Measurements from ENCODE around the gene SP8. TPM values are rescaled to one million over a fixed set of nuclear protein-coding genes. Genes with fewer than 3 reads are reported as not detected.
"Not testable (repeated sequence)": the region's sequence is repeated elsewhere in the genome, so short reads cannot be mapped to it uniquely, and the experiment has no call there.

SP8 gene
- total RNA-seq (not detected), polyA plus RNA-seq (not detected)
- long read RNA-seq, donor 1: 0 reads
- long read RNA-seq, donor 2: 0 reads
- long read RNA-seq, donor 3: 0 reads
- long read RNA-seq, donor 4: 0 reads

DNA sequence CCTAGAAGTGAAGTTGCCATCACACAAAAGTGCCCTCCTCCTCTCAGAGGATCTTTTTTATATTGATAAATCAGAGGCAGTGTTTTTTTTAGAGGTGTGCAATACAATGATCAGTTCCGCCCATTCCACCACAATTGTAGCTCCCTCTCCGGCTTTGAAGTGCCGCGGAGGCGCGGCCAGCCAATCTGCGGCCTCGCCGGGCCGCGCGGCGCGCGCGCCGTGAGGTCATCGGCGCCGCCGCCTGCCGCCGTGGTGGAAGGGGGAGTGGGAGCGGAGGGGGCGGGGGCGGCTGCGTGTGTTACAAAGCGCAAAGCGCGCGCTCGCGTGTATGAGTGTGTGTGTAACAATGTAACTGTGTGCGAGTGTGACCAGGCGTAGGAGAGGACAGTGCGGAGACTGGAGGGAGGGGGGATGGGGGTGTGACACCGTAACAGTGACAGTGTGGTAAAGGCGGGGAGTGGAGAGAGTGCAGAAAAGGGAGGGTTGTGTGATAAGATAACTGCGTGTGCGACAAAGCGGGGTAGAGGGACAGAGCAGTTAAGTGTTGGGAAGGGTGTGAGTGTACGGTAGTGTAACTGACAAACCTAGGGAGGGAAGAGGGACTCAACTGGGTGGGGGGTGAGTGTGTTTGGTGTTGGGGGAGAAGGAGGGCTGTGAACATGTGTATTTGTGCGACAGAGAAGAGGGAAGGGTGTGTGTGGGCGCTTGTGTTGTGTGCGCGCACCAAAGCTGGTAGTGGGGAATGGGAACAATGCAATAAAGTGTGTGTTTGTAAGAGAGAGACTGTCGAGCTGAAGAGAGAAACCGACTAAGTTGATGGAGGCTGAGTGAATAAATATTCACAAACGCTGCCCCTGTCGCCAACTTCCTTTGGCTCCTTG is at the start of gene SP8:
Gene SP8, minus strand, starts transcription at position 108 of the 881 bp plus-strand sequence. Its CDS starts 88 bp downstream, at position 20.
- ATAC-seq: peak; percentile 31 to 48

GRCh38 chr7:20836424-20836823 is 49.7 kb upstream of the SP8 start:
- ATAC-seq: not testable (repeated sequence)
- 82% methylated on average over 2 of the region's 2 CpGs for WGBS

More for the DNA sequence above, at the start of gene SP8:
- 4% methylated on average over 50 of the region's 50 CpGs for WGBS
- H3K4me1 ChIP-seq (ENCODE audit: control insufficient read depth, insufficient read depth, low read length): peaks cover 5% of the 10 kb centered on the region
- no peaks in the 10 kb centered on the region for H3K9me3 ChIP-seq (ENCODE audit: control insufficient read depth, low read length)
- intact Hi-C loops (cut with DNase I): loop anchor here in 1 of 4 donors (10.0 kb wide), 2 partner anchors 468 to 1218 kb away; no protein-coding TSS in a partner anchor
- H3K4me3 ChIP-seq (ENCODE audit: low read length): peak within 1 kb of the TSS; percentile 64
- peak in 1 of 3 donors; percentile 57 for DNase-seq
- no peak within 1 kb of the TSS for H3K27ac ChIP-seq (ENCODE audit: low read length)
- peaks cover 2% of the 10 kb centered on the region for H3K27me3 ChIP-seq (ENCODE audit: control insufficient read depth, insufficient read depth)

DNA sequence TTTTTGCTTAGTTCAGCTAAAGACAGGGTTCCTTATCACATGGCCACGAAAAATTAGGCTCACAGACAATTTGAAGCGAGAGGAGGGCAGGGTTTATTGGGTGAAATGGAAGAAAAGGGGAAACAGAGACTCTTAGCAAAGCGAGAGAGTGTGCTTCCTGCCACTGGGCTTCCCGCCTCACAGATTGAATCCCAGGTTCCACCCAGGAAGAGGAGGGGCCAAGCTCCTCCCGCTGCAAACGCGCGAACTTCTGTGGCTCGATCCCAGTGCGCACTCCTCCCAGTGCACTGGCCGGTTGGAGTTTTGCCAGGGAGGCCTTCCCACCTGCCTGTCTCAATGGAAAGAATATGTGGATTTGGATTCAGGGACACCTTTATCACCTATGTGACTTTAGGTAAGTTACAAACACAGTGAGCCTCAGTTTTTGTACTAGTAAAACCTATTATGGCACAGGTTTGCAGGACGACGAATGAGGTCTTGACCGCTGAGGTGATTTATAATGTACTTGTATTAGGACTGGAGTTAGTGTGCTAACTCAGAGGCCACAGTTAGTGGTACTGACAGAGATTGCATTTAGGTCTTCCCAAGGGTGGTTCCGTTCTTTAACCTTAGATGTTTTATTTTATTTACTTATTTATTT is 48.5 kb upstream of the SP8 start:
- no peaks in the 10 kb centered on the region for H3K4me1 ChIP-seq (ENCODE audit: control insufficient read depth, insufficient read depth, low read length)
- peak in 1 of 3 donors; percentile 41 for DNase-seq
- intact Hi-C loops (cut with DNase I): no loop called here
- H3K9me3 ChIP-seq (ENCODE audit: control insufficient read depth, low read length): no peaks in the 10 kb centered on the region
- no peaks in the 10 kb centered on the region for H3K27me3 ChIP-seq (ENCODE audit: control insufficient read depth, insufficient read depth)
- WGBS: 86% methylated on average over 15 of the region's 15 CpGs
- H3K27ac ChIP-seq (ENCODE audit: low read length): no peak overlapping the region
- no peak for ATAC-seq
- no peak overlapping the region for H3K4me3 ChIP-seq (ENCODE audit: low read length)

More at GRCh38 chr7:20836424-20836823, 49.7 kb upstream of the SP8 start:
- H3K4me1 ChIP-seq (ENCODE audit: control insufficient read depth, insufficient read depth, low read length); H3K27ac ChIP-seq (ENCODE audit: low read length); H3K9me3 ChIP-seq (ENCODE audit: control insufficient read depth, low read length); DNase-seq; intact Hi-C loops (cut with DNase I); H3K4me3 ChIP-seq (ENCODE audit: low read length); H3K27me3 ChIP-seq (ENCODE audit: control insufficient read depth, insufficient read depth): not testable (repeated sequence)

DNA sequence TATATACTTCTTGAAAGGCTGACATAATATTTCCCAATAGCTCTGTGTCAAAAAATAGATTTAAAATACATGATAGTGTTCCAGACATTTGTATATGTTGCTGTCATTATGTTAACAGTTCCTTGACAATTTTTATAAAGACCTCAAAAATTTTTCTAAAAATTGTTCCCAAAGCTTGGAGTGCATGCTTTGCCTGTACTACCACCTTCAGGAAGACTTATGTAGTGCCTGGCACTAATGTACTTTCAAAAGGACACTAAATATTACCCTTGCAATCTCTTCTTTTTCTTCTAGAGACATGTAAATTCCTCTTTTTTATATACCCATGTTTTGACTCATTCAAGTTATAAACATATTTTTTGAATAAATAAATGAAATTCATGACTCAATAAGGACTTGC is 48.0 kb upstream of the SP8 start:
- Histone ChIP-seq H3K4me3 (ENCODE audit: low read length) (no peak overlapping the region), H3K27ac (ENCODE audit: low read length) (no peak overlapping the region), H3K4me1 (ENCODE audit: control insufficient read depth, insufficient read depth, low read length) (no peaks in the 10 kb centered on the region), H3K27me3 (ENCODE audit: control insufficient read depth, insufficient read depth) (no peaks in the 10 kb centered on the region), H3K9me3 (ENCODE audit: control insufficient read depth, low read length) (no peaks in the 10 kb centered on the region)
- DNase-seq (no peak), ATAC-seq (no peak)
- intact Hi-C loops (cut with DNase I): no loop called here

GRCh38 chr7:20831956-20832355 is 45.3 kb upstream of the SP8 start:
- intact Hi-C loops (cut with DNase I): no loop called here
- Histone ChIP-seq H3K9me3 (ENCODE audit: control insufficient read depth, low read length) (no peaks in the 10 kb centered on the region), H3K27ac (ENCODE audit: low read length) (no peak overlapping the region), H3K4me1 (ENCODE audit: control insufficient read depth, insufficient read depth, low read length) (no peaks in the 10 kb centered on the region), H3K27me3 (ENCODE audit: control insufficient read depth, insufficient read depth) (no peaks in the 10 kb centered on the region), H3K4me3 (ENCODE audit: low read length) (no peak overlapping the region)
- ATAC-seq: no peak
- no peak for DNase-seq

- ATAC-seq (no peak), DNase-seq (no peak)
- H3K4me3 ChIP-seq (ENCODE audit: low read length): no peak overlapping the region
- no peaks in the 10 kb centered on the region for H3K4me1 ChIP-seq (ENCODE audit: control insufficient read depth, insufficient read depth, low read length)
- H3K27me3 ChIP-seq (ENCODE audit: control insufficient read depth, insufficient read depth): no peaks in the 10 kb centered on the region
- H3K9me3 ChIP-seq (ENCODE audit: control insufficient read depth, low read length): no peaks in the 10 kb centered on the region
- H3K27ac ChIP-seq (ENCODE audit: low read length): no peak overlapping the region
- intact Hi-C loops (cut with DNase I): no loop called here
These were observed 44.8 kb upstream of the SP8 start for GRCh38 chr7:20831451-20831850.

DNA sequence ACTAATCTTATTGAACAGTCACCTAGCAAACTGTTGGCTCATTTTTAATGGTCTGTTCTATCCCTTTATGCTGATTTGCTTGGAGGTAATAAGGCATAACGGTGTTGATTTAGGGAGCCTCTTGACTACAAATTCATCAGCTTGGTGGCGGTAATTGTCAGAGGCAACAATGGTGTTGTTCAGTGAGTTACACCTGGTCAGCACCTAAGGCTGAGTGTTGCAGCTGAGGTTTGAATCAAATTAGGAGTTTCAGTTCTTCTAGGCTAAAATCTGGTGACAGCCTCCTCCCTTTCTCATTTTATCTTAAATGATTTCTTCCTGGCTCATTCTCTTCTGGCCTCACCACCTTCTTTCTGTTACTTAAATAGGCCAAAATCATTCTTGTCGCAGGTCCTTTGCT is 42.3 kb upstream of the SP8 start:
- DNase-seq (no peak), ATAC-seq (no peak)
- Histone ChIP-seq H3K9me3 (ENCODE audit: control insufficient read depth, low read length) (no peaks in the 10 kb centered on the region), H3K4me3 (ENCODE audit: low read length) (no peak overlapping the region), H3K4me1 (ENCODE audit: control insufficient read depth, insufficient read depth, low read length) (no peaks in the 10 kb centered on the region), H3K27ac (ENCODE audit: low read length) (no peak overlapping the region), H3K27me3 (ENCODE audit: control insufficient read depth, insufficient read depth) (no peaks in the 10 kb centered on the region)
- intact Hi-C loops (cut with DNase I): no loop called here
- 74% methylated on average over 3 of the region's 3 CpGs for WGBS

DNA sequence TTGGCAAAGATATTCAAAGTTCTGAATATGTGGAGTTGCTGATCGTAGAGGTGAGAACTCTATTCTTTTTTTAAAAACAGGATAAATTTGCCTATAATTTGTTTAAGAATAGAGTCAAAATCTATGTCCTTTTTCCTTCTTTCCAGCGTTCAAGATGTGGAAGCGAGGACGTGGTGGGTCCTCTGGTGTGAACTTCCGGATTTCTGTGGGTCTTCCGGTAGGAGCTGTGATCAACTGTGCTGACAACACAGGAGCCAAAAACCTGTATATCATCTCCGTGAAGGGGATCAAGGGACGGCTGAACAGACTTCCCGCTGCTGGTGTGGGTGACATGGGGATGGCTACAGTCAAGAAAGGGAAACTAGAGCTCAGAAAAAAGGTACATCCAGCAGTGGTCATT is 40.5 kb upstream of the SP8 start:
- Histone ChIP-seq H3K27ac (ENCODE audit: low read length) (no peak overlapping the region), H3K9me3 (ENCODE audit: control insufficient read depth, low read length) (no peaks in the 10 kb centered on the region), H3K27me3 (ENCODE audit: control insufficient read depth, insufficient read depth) (no peaks in the 10 kb centered on the region), H3K4me1 (ENCODE audit: control insufficient read depth, insufficient read depth, low read length) (no peaks in the 10 kb centered on the region), H3K4me3 (ENCODE audit: low read length) (no peak overlapping the region)
- no peak for ATAC-seq
- DNase-seq: no peak
- intact Hi-C loops (cut with DNase I): no loop called here
- 77% methylated on average over 9 of the region's 9 CpGs for WGBS

DNA sequence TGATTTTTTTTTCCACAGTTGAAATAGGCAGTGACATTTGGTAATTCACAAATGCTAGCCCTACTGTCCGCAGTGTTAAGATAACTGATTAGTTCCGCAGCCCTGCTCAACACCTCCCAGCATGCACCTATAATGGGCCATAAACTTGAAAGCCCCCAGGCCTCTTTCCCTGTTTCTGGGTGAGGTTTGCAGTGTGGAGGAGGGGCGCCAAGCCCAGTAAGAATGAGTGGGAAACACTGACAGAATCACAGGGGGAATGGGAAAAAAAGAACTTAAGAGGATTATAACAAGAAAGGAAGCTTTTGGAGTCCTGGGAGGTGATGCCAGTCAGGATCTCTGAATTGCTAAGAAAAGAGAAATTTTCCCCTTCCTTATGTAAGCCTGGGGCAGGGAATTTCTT is 39.6 kb upstream of the SP8 start:
- H3K27me3 ChIP-seq (ENCODE audit: control insufficient read depth, insufficient read depth): no peaks in the 10 kb centered on the region
- H3K27ac ChIP-seq (ENCODE audit: low read length): no peak overlapping the region
- DNase-seq: no peak
- no peaks in the 10 kb centered on the region for H3K4me1 ChIP-seq (ENCODE audit: control insufficient read depth, insufficient read depth, low read length)
- H3K4me3 ChIP-seq (ENCODE audit: low read length): no peak overlapping the region
- H3K9me3 ChIP-seq (ENCODE audit: control insufficient read depth, low read length): no peaks in the 10 kb centered on the region
- no peak for ATAC-seq
- 42% methylated on average over 3 of the region's 3 CpGs for WGBS
- intact Hi-C loops (cut with DNase I): no loop called here

DNA sequence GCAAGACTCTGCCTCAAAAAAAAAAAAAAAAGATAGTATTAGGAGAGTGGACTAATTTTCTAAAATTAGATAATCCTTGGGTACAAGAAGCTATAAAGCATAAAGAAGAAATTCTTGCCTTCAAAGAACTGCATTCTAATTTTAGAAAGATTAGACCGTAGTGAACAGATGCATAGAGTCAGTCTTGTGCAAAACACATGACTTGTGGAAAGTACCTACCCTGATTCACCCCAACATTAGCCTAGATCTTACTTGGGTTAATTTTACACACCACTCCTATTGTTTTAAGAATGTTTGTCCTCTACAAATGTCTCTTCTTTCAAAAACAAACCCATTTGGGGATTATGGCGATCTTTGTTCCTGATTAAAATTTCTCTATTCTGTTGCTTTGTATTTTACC is 38.9 kb upstream of the SP8 start:
- no peak overlapping the region for H3K27ac ChIP-seq (ENCODE audit: low read length)
- H3K9me3 ChIP-seq (ENCODE audit: control insufficient read depth, low read length): no peaks in the 10 kb centered on the region
- no peak for ATAC-seq
- no peaks in the 10 kb centered on the region for H3K27me3 ChIP-seq (ENCODE audit: control insufficient read depth, insufficient read depth)
- H3K4me1 ChIP-seq (ENCODE audit: control insufficient read depth, insufficient read depth, low read length): no peaks in the 10 kb centered on the region
- WGBS: 76% methylated on average over 2 of the region's 2 CpGs
- no peak for DNase-seq
- intact Hi-C loops (cut with DNase I): no loop called here
- no peak overlapping the region for H3K4me3 ChIP-seq (ENCODE audit: low read length)

DNA sequence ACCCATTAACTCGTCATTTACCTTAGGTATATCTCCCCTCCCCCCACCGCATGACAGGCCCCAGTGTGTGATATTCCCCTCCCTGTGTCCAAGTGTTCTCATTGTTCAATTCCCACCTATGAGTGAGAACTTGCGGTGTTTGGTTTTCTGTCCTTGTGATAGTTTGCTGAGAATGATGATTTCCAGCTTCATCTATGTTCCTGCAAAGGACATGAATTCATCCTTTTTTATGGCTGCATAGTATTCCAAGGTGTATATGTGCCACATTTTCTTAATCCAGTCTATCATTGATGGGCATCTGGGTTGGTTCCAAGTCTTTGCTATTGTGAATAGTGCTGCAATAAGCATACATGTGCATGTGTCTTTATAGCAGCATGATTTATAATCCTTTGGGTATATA is 34.7 kb upstream of the SP8 start:
- H3K4me1 ChIP-seq (ENCODE audit: control insufficient read depth, insufficient read depth, low read length); H3K9me3 ChIP-seq (ENCODE audit: control insufficient read depth, low read length); intact Hi-C loops (cut with DNase I); H3K27me3 ChIP-seq (ENCODE audit: control insufficient read depth, insufficient read depth); H3K27ac ChIP-seq (ENCODE audit: low read length); DNase-seq; ATAC-seq; H3K4me3 ChIP-seq (ENCODE audit: low read length): not testable (repeated sequence)
- WGBS: 93% methylated on average over 3 of the region's 3 CpGs
